ENCODE results near the gene TUBB1. TPM values are rescaled to one million over a fixed set of nuclear protein-coding genes. Genes with fewer than 3 reads are reported as not detected.
A peak's percentile ranks its signal among the peaks of the same experiment; 100 is the strongest.

Gene TUBB1
- total and polyA plus RNA-seq, 2 of the 13 experiments (the other 11 are each of a cell fraction or from before 2014, with no cell fraction given), result 0.11 to 57.6 TPM

DNA sequence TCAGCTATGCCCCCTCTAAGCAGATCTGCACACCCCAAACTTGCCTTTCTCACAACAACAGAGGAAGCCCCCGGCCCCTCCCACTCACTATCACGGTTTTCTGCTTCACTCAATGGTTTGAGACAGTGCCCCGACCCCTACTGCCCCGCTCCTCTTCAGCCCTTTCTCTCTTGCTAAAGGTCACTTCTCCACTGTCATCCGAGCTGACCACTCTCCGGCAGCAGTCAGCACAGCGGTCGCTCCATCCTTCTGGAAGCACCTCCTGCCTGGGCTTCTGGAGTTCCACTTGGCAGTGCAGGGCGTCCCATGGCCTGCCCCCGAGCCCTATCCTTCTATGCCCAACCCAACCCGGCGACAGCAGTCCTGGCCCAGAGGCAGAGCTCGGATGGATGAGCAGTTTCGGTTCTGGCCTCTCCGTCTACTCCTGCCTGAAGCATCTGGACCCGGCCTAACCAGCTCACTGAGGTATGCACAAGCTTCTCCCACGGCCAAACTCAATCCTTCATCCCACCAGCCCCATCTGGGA is 16.3 kb upstream of the TUBB1 start (continued):
- TF ChIP-seq, protein P1, sequence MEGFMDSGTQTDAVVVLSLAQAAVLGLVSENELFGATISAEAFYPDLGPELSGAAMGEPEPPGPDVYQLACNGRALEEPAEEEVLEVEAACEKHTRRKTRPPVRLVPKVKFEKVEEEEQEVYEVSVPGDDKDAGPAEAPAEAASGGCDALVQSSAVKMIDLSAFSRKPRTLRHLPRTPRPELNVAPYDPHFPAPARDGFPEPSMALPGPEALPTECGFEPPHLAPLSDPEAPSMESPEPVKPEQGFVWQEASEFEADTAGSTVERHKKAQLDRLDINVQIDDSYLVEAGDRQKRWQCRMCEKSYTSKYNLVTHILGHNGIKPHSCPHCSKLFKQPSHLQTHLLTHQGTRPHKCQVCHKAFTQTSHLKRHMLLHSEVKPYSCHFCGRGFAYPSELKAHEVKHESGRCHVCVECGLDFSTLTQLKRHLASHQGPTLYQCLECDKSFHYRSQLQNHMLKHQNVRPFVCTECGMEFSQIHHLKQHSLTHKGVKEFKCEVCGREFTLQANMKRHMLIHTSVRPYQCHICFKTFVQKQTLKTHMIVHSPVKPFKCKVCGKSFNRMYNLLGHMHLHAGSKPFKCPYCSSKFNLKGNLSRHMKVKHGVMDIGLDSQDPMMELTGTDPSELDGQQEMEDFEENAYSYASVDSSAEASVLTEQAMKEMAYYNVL (CRISPR knock-in tag; IDR thresholded peaks at IDR 0.05; ENCODE audit: borderline replicate concordance), result no peak
- TF ChIP-seq SP140L (CRISPR knock-in tag; IDR thresholded peaks at IDR 0.05; ENCODE audit: borderline replicate concordance) (no peak), MEF2D (CRISPR knock-in tag; IDR thresholded peaks at IDR 0.05) (0 out of 2 replicates have a peak, but pooled peaks have one; percentile 52)
- TF ChIP-seq, protein P2, sequence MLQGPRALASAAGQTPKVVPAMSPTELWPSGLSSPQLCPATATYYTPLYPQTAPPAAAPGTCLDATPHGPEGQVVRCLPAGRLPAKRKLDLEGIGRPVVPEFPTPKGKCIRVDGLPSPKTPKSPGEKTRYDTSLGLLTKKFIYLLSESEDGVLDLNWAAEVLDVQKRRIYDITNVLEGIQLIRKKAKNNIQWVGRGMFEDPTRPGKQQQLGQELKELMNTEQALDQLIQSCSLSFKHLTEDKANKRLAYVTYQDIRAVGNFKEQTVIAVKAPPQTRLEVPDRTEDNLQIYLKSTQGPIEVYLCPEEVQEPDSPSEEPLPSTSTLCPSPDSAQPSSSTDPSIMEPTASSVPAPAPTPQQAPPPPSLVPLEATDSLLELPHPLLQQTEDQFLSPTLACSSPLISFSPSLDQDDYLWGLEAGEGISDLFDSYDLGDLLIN (CRISPR knock-in tag; IDR thresholded peaks at IDR 0.05; ENCODE audit: borderline replicate concordance), result no peak

DNA sequence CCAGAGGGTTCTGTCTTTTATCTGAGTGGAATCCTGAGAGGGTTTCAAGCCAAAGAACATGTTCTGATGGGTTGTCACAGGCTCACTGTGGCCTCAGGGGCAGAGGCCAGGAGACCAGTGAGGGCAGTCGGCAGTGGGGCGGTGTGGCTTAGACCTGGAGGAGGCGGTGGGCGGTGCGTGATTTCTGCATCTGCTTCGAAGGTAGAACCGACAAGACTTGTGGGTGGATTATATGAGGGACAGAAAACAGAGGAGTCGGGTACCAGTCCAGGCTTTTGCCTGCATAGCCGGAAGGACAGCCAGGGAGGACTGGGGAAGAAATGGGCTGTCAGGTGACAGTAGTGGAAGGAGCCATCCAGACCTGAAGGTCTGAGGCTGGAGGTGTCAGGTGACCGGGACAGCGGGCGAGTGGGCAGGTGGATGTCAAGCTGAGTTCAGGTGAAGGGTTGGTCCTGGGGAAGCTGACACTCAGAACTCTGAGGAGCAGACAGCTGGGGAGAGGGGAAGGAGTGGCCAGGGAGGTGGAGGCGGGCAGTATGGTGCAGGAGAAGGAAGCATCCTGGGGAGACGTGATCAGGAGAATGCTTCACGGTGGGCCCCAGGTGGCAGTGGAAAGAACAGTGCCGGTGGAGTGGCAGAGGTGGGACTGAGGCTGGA is 15.3 kb upstream of the TUBB1 start:
- Histone ChIP-seq H3K27me3 (ENCODE audit: control insufficient read depth in 1 of 2, insufficient read depth in 2 of 2, low read length in 2 of 2) (peaks cover 2 to 27% of the 10 kb centered on the region in 2 experiments), H2AFZ (ENCODE audit: low read length) (peak overlapping the region; percentile 65), H3K4me1 (ENCODE audit: insufficient read depth, low read length) (peaks cover 76% of the 10 kb centered on the region), H3K4me2 (ENCODE audit: low read depth, low read length) (peak overlapping the region; percentile 90), H3K4me3 (replicated peaks in 1 of 3; ENCODE audit: insufficient read depth in 1 of 3, low read depth in 2 of 3, low read length in 3 of 3) (peak overlapping the region; percentile 13 to 73 (median 21); a peak in 5 of 6 replicates), H4K20me1 (ENCODE audit: insufficient read depth, low read length) (no peaks in the 10 kb centered on the region), H3K9ac (ENCODE audit: insufficient read depth, low read depth, low read length) (peak overlapping the region; percentile 31), H3K36me3 (replicated peaks in 1 of 2; ENCODE audit: control insufficient read depth in 1 of 2, insufficient read depth in 2 of 2, low read length in 2 of 2) (no peaks in the 10 kb centered on the region), H3K9me3 (ENCODE audit: low read length) (no peaks in the 10 kb centered on the region), H3K27ac (ENCODE audit: extremely low read length, insufficient read depth, low read length) (no peak overlapping the region), H3K79me2 (ENCODE audit: insufficient read depth, low read length) (no peaks in the 10 kb centered on the region)
- no peak for DNase-seq (ENCODE audit: low spot score)
- no TSS peak for BruUV-seq (replicated peaks)
- POLR2A ChIA-PET, result interaction anchor here (1.4 to 1.8 kb wide), 4 partner anchors 11 to 28 kb away, joined by 4 to 11 read pairs (median 6); partner anchors contain the start of gene ATP5F1E
- CTCF ChIA-PET (ENCODE audit: low intra/inter-chr PET ratio, low total read pairs), result no interaction called here
- no peak for FAIRE-seq
- peak; percentile 19 for ATAC-seq
- in situ Hi-C loops (cut with HindIII; ENCODE audit: extremely low pct_ligation_motif_present, low pct_unique_long_range_greater_than_20kb) (no loop called here), intact Hi-C loops (cut with micrococcal nuclease; ENCODE audit: unreplicated experiment) (no loop called here)
- WGBS (ENCODE audit: low lambda C conversion rate), result 28% methylated on average over 16 of the region's 16 CpGs
- TF ChIP-seq, protein P3, sequence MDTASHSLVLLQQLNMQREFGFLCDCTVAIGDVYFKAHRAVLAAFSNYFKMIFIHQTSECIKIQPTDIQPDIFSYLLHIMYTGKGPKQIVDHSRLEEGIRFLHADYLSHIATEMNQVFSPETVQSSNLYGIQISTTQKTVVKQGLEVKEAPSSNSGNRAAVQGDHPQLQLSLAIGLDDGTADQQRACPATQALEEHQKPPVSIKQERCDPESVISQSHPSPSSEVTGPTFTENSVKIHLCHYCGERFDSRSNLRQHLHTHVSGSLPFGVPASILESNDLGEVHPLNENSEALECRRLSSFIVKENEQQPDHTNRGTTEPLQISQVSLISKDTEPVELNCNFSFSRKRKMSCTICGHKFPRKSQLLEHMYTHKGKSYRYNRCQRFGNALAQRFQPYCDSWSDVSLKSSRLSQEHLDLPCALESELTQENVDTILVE (CRISPR knock-in tag; IDR thresholded peaks at IDR 0.05), result no peak
- TF ChIP-seq ZNF878 (CRISPR knock-in tag; IDR thresholded peaks at IDR 0.05) (no peak), NR1H2 (CRISPR knock-in tag; IDR thresholded peaks at IDR 0.05; ENCODE audit: borderline replicate concordance, low read depth) (no peak), BHLHE40 (IDR thresholded peaks at IDR 0.05; ENCODE audit: low read length) (no peak)
- TF ChIP-seq, protein P4, sequence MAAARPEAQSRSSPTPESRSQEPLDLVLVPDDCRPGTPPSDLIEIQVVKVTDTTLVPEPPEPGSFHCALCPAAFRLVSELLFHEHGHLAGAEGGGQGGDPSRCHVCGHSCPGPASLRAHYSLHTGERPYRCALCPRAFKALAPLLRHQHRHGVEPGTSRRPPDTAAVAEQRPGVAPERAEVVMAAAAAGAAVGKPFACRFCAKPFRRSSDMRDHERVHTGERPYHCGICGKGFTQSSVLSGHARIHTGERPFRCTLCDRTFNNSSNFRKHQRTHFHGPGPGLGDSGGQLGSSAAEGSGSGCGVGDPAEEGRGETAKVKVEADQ (CRISPR knock-in tag; IDR thresholded peaks at IDR 0.05; ENCODE audit: borderline replicate concordance), result no peak
